AG10803 (cell line): Measurements from ENCODE around the gene GDPD3.
"Not testable (repeated sequence)": the region's sequence is repeated elsewhere in the genome, so short reads cannot be mapped to it uniquely, and the experiment has no call there.

Experiments
- DNase-seq: peaks from one replicate; pipeline ENCODE4 v3.0.0; 2010; ENCODE audit warnings: low read depth
- H3K4me3 ChIP-seq: 2 replicates; pipeline ENCODE4 v1.5.1; 2011; ENCODE audit warnings: mild to moderate bottlenecking, low read length, control low read depth
- CTCF ChIP-seq: conservative IDR thresholded peaks from 2 replicates; pipeline ENCODE4 v1.5.1; 2011; ENCODE audit warnings: mild to moderate bottlenecking, low read length, control low read depth, inconsistent platforms

The GDPD3 gene

DNA sequence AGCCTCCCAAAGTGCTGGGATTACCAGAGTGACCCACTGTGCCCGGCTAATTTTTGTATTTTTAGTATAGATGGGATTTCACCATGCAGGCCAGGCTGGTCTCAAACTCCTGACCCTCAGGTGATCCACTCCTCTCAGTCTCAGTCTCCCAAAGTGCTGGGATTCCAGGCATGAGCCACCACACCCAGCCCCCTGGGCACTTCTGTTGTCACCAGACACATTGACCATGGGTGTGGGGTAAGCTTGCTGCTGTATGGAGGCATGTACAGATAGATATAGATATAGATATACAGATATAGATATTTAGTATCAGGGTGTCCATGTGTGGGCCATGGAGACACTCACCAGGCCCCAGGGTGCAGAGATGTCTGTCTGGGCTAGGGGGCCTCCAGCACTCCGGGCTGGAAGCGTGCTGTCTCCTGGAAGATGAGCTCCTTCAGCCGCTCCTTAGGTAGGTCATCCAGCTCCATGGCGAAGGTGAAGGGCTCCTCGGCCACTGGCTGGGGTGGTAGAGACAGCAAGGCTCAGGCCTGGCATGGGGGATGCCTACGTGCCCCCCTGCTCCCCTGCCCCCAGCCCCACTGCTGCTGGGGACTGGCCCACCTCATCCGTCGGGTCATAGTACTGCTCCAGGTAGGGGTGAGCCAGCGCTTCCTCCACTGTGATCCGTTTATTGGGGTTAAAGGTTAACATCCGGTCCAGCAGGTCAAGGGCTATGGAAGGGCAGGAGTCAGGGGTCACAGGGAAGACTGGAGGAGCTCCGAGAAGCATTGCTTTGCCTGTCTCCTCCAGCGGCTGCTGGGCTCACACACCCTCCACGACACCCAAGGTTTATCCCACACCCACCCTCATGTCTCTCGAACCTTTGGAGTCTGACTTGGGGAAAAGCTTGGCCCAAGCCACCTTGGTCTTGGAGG lies 3.2 kb upstream of the GDPD3 start:
- H3K4me3 ChIP-seq: no peak overlapping the region
- no peak for TF ChIP-seq CTCF
- DNase-seq: no peak

DNA sequence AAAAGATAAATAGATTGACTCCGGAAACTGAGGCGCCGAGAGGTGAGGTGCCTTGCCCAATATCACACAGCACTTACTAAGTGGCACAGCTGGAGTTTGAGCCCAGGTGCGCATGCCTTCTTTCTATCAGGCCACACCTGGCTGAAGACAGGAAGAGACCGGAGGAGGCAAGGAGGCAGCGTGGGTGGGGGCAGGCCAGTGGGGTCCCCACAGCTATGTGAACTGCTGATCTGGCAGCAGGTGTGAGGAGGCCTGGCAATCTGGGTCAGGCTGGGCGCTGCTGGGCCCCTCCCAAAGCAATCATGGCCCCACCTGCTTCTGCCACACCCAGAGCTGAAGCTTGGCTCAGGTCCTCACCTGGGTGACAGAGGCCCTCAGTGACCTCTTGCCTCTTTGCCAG lies 1.9 kb upstream of the GDPD3 start:
- TF ChIP-seq CTCF: no peak

DNA sequence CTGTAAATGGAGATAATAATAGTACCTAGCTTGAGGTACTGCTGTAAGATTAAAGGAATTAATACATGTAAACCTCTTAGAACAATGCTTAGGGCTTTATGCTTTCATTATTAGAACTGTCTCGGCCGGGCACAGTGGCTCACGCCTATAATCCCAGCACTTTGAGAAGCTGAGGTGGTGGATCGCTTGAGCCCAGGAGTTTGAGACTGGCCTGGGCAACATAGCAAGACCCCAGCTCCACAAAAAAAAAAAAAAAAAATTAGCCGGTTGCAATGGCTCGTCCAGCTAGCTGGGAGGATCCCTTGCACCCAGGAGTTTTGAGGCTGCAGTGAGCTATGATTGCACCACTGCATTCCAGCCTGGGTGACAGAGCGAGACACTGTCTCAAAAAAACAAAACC lies 1.5 kb upstream of the GDPD3 start:
- not testable (repeated sequence) for H3K4me3 ChIP-seq, DNase-seq

More for the DNA sequence above, 1.9 kb upstream of the GDPD3 start:
- no peak overlapping the region for H3K4me3 ChIP-seq
- no peak for DNase-seq

DNA sequence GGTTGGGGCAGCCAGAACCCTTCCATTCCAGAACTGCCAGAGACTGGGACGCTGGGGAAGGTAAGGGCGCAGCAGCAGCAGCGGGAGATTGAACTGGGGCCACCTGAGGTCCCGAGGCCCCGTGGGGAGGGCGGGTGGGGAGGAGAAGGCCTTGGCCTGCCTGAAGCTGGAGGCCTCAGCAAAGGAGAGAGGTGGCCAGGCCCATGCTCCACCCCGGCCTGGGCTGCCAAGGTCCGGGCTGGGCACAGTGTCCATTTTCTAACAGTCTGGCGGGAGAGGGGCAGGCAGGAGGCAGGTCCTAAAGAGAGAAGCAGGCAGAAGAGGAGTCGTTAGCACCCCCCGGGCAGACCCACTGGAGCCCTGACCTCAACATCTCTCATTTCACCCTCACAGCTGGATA lies 1.1 kb upstream of the GDPD3 start:
- no peak for TF ChIP-seq CTCF
- no peak for DNase-seq
- H3K4me3 ChIP-seq: no peak overlapping the region

DNA sequence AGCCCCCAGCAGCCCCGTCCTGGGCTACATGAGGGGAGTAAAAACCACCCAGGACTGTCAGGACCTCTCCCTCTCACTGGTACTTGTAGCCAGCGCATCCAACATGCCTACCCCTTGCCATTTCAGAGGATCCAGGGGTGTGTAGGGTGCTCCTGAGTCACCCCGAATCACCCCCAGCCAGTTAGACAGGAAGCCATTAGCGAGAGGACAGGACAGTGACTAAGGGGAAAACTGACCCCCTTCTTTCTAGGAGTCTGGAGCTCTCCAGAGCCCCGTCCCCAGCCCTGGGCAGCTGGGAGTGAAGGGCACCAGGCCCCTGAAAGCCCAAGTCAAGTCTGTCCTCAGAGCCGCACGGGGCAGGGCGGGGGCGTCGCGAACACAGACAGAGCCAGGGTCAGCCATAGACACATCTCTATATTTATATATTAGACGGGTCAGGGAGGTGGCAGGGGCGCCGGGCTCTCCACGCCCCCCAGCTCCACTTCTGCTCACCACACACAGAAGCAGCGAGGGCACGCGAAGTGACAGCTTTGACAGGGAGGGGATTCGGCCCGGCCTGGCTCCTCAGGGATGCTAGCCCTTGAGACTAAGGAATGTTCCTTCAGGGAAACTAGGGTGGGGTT lies 485 bp upstream of the GDPD3 start:
- no peak for TF ChIP-seq CTCF
- H3K4me3 ChIP-seq: no peak overlapping the region
- no peak for DNase-seq

- H3K4me3 ChIP-seq: no peak overlapping the region
- DNase-seq: peak; percentile 57
- TF ChIP-seq CTCF: peak; percentile 61
These were observed 923 bp downstream of the GDPD3 start for GRCh38 chr16:30112197-30113030.

DNA sequence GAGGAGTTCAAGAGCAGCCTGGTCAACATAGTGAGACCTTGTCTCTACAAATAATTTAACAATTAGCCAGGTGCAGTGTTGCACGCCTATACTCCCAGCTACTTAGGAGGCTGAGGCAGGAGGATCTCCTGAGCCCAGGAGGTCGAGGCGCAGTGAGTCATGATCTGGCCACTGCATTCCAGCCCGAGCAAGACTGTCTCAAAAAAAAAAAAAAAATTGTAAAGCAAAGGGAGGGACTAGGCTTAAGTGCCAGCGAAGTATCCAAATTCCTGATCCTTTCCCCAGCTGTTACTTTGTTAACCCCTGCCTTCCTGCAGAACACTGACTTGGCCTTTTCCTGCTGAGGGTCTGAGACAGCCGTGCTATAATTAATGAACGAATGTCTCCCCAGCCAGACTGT lies 2.7 kb downstream of the GDPD3 start:
- no peak for DNase-seq
- no peak for TF ChIP-seq CTCF
- H3K4me3 ChIP-seq: no peak overlapping the region
